AG04449 (cell line): ENCODE measurements around the gene DRICH1.

Experiments used
- CTCF ChIA-PET: fragments of 350-600 bp; formaldehyde crosslinking; extraction: SDS; loops from one replicate; lab custom pipeline; 2021; ENCODE audit warnings: antibody characterized with exemption; lab: Yijun Ruan, JAX
- POLR2A ChIA-PET: fragments of 400-600, 350-600 bp; formaldehyde crosslinking; extraction: SDS; loops from one replicate; lab custom pipeline; 2020; ENCODE audit warnings: antibody characterized with exemption, inconsistent platforms; lab: Yijun Ruan, JAX
- DNase-seq: peaks from one replicate; pipeline ENCODE4 v3.0.0-alpha.2; 2010; ENCODE audit warnings: low read depth, low spot score
- H3K4me3 ChIP-seq: 2 replicates; pipeline ENCODE4 v1.5.1; 2011; ENCODE audit warnings: low read depth, mild to moderate bottlenecking, control low read depth, low read length
- TF ChIP-seq, protein P1 (sequence below): IDR thresholded peaks from one replicate; pipeline ENCODE4 v1.5.1; 2011; ENCODE audit warnings: mild to moderate bottlenecking, moderate library complexity, low read length, control low read depth, inconsistent platforms; ENCODE audit not compliant: insufficient read depth; ENCODE audit errors: missing control alignments

The DRICH1 gene

DNA sequence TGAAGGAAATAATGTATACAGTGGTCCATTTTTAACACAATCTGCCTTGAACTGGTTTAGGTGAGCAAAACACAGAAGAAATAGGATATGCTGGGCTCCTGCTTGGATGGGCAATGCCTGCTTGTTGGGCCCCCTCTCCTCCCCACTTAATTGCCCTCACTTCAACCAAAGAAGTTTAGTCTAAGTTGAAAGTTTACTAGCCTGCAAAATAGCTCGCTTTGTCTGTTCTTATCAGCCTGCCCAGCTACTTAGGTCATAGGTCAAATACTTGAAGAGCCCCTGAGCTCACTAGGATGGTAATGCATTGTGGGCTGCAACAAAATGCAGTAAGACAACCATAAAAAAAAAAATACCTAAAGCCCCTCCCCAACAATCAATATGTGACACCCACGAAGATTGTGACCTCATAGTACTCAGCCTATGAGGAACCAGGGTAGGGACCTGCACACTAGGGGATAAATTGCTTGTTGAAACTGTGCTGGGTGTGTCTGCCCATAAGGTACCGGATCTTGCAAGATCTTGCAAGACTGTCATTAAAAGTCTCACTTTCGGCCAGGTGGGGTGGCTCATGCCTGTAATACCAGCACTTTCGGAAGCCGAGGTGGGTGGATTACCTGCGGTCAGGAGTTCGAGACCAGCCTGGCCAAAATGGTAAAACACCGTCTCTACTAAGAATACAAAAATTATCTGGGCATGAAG, 10.9 kb downstream of the DRICH1 start:
- ChIA-PET CTCF (no interaction called here), POLR2A (no interaction called here)
- H3K4me3 ChIP-seq: no peak overlapping the region
- TF ChIP-seq, protein P1, sequence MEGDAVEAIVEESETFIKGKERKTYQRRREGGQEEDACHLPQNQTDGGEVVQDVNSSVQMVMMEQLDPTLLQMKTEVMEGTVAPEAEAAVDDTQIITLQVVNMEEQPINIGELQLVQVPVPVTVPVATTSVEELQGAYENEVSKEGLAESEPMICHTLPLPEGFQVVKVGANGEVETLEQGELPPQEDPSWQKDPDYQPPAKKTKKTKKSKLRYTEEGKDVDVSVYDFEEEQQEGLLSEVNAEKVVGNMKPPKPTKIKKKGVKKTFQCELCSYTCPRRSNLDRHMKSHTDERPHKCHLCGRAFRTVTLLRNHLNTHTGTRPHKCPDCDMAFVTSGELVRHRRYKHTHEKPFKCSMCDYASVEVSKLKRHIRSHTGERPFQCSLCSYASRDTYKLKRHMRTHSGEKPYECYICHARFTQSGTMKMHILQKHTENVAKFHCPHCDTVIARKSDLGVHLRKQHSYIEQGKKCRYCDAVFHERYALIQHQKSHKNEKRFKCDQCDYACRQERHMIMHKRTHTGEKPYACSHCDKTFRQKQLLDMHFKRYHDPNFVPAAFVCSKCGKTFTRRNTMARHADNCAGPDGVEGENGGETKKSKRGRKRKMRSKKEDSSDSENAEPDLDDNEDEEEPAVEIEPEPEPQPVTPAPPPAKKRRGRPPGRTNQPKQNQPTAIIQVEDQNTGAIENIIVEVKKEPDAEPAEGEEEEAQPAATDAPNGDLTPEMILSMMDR: no peak
- no peak for DNase-seq

DNA sequence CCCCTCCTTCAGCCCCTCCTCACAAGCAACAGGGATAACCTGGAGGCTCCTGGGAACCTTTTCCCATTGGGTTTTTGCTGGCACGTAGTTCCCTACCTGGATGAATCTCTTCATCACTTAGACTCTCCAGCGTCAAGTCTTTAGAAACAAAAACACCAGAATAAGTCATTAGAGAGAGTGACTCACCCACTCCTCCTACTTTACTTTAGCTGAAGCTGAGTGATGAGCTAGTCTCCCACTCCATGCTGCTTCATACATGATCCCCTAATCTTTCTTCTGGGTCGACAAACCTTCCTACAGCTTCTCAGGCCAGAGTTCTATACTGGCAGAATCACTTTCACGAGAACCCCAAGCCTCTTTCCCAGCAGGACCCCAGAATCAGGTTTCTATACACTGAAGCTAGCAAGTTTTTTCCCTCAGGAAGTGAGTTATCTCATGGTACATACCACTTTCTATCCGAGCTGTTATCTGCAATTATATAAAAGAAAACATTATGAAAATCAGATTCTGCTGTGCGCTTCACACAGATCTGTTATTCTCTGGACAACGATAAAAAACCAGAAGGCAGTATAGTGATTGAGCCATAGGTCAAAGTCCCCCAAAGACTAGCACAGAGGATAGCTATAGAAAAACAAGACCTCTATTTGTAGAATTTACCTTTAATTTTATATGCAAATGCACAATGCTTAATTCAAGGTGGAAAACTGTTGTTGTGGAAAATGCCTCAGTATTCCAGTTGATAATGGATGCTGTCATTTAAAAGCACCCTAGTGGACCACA, 18.7 kb downstream of the DRICH1 start:
- CTCF ChIA-PET: interaction anchor here (0.8 to 1.9 kb wide), 2 partner anchors 23 to 25 kb away, joined by 3 to 7 read pairs; no protein-coding TSS in a partner anchor
- no peak overlapping the region for H3K4me3 ChIP-seq
- POLR2A ChIA-PET: no interaction called here
- TF ChIP-seq, protein P1: no peak
- no peak for DNase-seq

DNA sequence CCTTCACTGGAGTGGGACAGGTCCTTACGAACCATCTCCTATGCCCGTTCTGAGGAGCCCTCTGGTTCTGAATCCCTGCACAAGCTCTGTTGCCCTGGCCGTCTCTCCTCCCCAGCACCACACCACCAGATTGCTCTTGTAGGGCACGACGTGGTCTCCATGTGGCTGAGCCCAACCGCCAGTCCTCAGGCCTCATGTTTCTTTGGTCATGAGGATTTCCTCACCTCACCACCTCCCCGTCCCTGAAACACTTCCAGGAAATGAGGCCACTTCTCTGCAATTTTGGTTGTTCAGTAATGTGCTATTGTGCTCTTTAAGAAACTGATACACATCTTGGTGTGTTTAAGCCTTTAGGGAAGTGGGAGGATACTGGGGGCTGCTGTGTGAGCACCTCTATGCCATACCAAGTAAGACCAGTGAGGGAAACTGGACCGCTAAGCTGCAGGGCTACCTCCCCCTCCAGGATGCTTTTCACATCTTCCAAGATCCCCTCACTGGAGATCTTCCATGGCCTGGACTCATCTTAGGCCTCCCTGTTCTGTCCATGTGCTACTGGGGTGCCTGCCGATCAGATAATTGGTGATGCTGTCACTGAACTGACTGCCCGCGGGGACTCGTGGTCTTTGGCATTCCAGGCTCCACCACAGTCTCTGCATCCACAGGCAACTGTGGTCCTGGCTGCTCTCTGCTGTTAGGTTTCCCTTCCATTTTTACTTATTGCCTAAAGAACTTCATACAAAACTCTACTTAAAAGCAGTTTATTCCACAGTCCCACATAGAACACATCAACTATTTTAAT, 21.9 kb downstream of the DRICH1 start:
- POLR2A ChIA-PET: no interaction called here
- TF ChIP-seq, protein P1: no peak
- no peak for DNase-seq
- no peak overlapping the region for H3K4me3 ChIP-seq
- CTCF ChIA-PET: no interaction called here

DNA sequence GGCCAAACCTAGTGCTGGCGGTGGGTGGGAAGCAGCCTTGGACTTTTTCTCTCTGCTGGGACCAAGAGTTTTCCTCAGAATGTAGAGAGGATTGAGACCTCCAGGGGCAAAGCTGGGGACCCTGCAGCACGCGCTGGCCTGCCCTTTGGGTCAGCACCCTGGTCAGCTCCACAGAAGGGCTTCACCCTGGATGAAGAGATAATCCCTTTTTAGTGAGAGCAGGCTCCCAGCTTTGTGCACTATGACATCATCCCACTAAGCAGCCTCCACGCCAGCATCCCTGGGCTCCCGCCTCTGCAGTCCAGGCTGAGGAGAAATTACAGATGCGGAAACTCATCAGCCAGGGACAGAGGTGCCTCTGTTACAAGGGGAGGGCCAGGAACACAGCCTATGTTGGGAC, 23.5 kb downstream of the DRICH1 start:
- ChIA-PET CTCF (no interaction called here), POLR2A (no interaction called here)
- TF ChIP-seq, protein P1: no peak
- DNase-seq: no peak
- no peak overlapping the region for H3K4me3 ChIP-seq

DNA sequence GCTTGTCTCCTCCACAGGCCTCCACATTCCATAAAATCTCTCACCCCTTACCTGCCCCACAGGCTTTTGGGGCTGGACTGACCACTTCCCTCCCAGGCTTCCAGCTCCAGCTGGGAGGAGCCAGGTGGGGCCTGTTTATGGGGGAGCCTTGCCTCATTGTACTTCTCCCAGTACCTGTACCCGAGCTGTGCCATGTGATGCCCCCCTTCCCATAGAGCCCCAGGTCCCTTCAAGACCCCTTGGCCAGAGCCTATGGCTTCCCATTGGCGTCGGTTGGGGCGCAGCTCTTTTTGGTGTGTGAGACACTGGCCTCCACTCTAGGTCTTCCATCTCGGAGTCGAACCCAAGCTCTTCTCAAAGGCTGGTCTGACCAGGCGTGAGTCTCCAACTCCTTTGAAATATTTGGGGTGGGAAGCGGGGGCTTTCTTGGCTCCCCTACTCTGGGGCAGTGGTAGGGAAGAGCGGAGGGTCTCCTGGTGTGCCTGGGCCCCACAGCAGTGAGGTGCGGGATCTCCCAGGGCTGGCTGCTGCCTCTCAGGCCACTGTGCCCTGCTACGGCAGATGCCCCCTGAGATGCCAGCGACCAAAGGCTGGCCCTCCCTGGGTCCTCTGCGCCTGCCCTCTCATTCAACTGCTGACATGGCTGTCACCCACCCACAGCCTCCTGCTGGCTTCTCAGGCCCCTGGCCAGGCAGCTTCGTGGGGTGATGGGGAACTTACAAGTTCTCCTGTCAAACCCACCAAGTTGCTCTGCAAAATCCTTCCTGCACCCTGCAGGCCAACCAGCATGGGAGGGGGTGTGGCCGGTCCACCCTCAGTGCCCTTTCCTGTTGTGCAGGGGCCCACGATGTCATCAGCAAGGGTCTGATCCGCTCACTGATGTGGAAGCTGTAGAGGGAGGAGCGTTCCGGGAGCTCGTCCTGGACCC, 25.7 kb downstream of the DRICH1 start:
- CTCF ChIA-PET: interaction anchor here (1.1 kb wide), 1 partner anchor 15 kb away, joined by 8 read pairs; no protein-coding TSS in a partner anchor
- DNase-seq: no peak
- TF ChIP-seq, protein P1: no peak
- no peak overlapping the region for H3K4me3 ChIP-seq
- POLR2A ChIA-PET: no interaction called here
